ENCODE data around the gene TMC2.

TMC2 gene

GRCh38 chr20:2593756-2594155 lies 57.4 kb downstream of the TMC2 start:
- ChIA-PET POLR2A (no interaction called here), CTCF (no interaction called here)
- DNase-seq (ENCODE audit: low read depth, low spot score) = no peak
- no peak overlapping the region for H3K4me3 ChIP-seq (ENCODE audit: low read depth, low read length)
- TF ChIP-seq, protein P1, sequence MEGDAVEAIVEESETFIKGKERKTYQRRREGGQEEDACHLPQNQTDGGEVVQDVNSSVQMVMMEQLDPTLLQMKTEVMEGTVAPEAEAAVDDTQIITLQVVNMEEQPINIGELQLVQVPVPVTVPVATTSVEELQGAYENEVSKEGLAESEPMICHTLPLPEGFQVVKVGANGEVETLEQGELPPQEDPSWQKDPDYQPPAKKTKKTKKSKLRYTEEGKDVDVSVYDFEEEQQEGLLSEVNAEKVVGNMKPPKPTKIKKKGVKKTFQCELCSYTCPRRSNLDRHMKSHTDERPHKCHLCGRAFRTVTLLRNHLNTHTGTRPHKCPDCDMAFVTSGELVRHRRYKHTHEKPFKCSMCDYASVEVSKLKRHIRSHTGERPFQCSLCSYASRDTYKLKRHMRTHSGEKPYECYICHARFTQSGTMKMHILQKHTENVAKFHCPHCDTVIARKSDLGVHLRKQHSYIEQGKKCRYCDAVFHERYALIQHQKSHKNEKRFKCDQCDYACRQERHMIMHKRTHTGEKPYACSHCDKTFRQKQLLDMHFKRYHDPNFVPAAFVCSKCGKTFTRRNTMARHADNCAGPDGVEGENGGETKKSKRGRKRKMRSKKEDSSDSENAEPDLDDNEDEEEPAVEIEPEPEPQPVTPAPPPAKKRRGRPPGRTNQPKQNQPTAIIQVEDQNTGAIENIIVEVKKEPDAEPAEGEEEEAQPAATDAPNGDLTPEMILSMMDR (IDR thresholded peaks at IDR 0.05; ENCODE audit: insufficient read depth, low read length, missing control alignments) = no peak

GRCh38 chr20:2595076-2595475 lies 58.7 kb downstream of the TMC2 start:
- CTCF ChIA-PET = no interaction called here
- POLR2A ChIA-PET = no interaction called here
- H3K4me3 ChIP-seq (ENCODE audit: low read depth, low read length) = no peak overlapping the region
- TF ChIP-seq, protein P1 (IDR thresholded peaks at IDR 0.05; ENCODE audit: insufficient read depth, low read length, missing control alignments) = no peak
- DNase-seq (ENCODE audit: low read depth, low spot score) = no peak

DNA sequence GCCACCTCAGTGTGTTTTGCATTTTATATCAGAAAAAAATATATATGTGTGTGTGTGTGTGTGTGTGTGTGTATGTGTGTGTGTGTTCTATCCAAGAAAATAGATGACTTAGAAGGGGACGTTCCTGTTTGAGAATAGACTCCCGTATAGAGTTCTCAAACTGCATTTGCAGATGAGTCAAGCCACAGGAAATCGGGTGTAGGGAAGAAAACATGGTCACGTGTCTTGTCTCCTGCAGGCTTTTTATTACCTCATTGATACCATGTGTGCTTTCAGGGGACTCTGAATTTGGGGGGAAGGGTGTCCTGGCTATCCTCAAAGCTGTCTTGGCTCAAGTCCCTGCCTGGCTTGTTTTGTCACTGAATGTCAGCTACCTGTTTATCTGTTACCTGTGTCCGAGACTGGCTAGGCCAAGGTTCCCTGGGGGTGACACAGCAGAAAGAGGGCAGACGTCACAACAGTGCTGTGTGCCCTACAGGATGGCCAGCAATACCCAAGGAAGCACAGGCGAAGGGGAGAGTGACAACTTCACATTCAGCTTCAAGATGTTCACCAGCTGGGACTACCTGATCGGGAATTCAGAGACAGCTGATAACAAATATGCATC lies 60.4 kb downstream of the TMC2 start:
- H3K4me3 ChIP-seq (ENCODE audit: low read depth, low read length) = no peak overlapping the region
- CTCF ChIA-PET = no interaction called here
- POLR2A ChIA-PET = no interaction called here
- TF ChIP-seq, protein P1 (IDR thresholded peaks at IDR 0.05; ENCODE audit: insufficient read depth, low read length, missing control alignments) = no peak
- no peak for DNase-seq (ENCODE audit: low read depth, low spot score)

DNA sequence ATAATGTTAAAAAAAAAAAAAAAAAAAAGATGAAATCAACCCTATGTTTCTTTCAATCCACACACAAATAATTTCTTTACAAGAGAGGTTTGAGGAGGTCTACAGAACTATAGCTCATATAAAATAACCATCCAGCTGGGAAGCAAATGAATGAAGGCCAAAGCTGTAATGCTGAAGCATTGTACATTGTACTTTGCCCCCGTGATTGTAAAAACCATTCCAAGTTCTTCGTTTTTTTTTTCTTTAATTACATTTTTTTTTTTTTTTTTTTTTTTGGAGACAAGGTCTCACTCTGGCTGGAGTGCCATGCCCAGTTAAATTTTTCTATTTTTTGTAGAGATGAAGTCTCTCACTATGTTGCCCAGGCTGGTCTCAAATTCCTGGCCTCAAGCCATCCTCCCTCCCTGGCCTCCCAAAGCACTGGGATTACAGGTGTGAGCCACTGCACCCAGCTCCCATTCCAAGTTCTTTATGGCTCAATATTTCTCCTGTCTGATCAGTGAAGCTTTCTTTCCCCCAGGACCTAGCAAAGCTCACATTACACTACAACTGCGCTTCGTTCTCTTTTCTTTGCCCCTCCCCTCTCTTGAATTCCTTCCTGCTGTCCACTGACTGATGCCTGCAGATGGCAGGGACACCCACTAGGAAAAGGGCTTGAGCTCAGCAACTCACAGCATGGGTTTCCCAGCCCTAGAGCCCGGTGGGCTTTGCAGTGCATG lies 63.1 kb downstream of the TMC2 start:
- CTCF ChIA-PET = interaction anchor here (1.0 kb wide), 1 partner anchor 47 kb away, joined by 3 read pairs; no protein-coding TSS in a partner anchor
- TF ChIP-seq, protein P1 (IDR thresholded peaks at IDR 0.05; ENCODE audit: insufficient read depth, low read length, missing control alignments) = no peak
- DNase-seq (ENCODE audit: low read depth, low spot score) = no peak
- POLR2A ChIA-PET = no interaction called here
- no peak overlapping the region for H3K4me3 ChIP-seq (ENCODE audit: low read depth, low read length)

DNA sequence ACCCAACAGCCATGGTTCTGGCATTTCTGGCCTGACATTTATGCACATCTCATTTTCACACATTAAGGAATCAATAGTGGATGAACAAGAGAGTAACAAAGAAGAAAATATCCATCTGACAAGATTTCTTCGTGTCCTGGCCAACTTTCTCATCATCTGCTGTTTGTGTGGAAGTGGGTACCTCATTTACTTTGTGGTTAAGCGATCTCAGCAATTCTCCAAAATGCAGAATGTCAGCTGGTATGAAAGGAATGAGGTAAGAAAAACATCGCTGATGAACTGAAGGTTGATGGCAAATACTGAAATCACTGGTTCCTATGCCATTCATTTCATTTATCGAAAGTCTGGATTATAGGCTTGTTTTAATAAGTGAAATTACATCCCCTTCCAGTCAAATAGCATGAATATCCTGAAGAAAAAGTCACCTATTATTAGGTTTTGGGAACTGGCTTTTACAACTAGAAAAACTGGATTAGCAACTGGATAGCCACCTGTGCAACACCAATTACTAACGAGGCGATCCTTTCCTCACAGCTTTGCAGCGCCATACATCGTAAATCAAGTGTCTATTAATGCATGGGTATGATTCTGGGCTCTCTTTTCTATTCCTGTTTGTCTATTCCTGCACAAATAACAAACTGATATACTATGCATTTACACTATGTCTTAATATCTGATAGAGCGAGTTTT lies 65.8 kb downstream of the TMC2 start:
- DNase-seq (ENCODE audit: low read depth, low spot score) = no peak
- ChIA-PET CTCF (no interaction called here), POLR2A (no interaction called here)
- H3K4me3 ChIP-seq (ENCODE audit: low read depth, low read length) = no peak overlapping the region
- TF ChIP-seq, protein P1 (IDR thresholded peaks at IDR 0.05; ENCODE audit: insufficient read depth, low read length, missing control alignments) = no peak

DNA sequence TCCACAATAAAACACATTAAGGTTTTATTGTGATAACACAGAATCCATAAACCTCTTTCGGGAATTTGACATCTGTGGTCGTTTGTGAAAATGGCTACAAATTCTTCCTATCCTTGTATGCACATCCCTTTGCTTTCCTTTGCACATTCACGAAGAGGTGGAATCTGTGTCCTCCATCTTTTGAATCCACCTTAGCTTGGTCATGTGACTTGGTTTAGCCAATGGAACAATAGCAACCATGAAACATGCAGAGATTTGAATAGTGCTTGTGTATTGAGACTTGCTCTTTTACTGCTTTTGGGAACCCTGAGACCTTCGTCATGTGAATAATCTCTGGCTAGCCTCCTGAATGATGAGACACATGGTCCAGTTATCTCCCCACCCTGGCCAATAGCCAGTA lies 66.4 kb downstream of the TMC2 start:
- ChIA-PET CTCF (no interaction called here), POLR2A (no interaction called here)
- no peak for DNase-seq (ENCODE audit: low read depth, low spot score)
- H3K4me3 ChIP-seq (ENCODE audit: low read depth, low read length) = no peak overlapping the region
- TF ChIP-seq, protein P1 (IDR thresholded peaks at IDR 0.05; ENCODE audit: insufficient read depth, low read length, missing control alignments) = no peak
